ENCODE results near the gene C2orf81.
"Not testable (repeated sequence)": the region's sequence is repeated elsewhere in the genome, so short reads cannot be mapped to it uniquely, and the experiment has no call there.

The C2orf81 gene

DNA sequence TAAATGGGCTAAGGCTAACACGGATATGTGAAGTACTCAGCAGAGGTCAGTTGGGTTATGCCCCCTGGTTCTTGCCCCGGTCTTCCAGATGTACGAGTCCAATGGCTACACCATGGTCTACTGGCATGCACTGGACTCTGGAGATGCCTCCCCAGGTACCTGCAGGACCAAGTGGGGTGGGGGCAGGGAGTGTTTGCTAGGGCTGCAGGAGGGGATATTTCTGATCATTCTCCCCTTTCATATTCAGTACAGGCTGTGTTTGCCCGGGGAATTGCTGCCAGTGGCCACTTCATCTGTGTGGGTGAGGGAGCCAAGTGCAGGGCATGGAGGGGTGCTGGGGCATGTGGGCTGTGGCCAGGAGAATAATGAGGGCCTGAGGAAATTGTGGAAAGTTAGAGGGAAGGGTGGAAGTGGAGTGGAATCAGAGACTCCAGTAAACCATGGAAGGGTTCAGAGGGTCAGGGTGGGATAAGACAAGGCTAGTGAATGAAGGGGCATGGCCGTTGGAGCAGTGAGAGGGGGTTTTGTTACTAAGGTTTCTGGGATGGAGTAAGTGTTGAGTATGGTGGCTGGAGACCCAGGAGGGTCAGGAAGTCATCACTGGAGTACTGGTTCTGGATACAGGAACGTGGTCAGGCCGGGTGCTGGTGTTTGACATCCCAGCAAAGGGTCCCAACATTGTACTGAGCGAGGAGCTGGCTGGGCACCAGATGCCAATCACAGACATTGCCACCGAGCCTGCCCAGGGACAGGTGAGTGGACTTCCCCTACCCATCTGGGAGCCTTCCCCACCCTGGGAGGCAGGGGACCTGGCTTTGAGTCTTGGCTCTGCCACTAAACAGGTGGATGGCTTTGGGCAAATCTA, 2.0 kb upstream of the C2orf81 start:
- FAIRE-seq: no peak

DNA sequence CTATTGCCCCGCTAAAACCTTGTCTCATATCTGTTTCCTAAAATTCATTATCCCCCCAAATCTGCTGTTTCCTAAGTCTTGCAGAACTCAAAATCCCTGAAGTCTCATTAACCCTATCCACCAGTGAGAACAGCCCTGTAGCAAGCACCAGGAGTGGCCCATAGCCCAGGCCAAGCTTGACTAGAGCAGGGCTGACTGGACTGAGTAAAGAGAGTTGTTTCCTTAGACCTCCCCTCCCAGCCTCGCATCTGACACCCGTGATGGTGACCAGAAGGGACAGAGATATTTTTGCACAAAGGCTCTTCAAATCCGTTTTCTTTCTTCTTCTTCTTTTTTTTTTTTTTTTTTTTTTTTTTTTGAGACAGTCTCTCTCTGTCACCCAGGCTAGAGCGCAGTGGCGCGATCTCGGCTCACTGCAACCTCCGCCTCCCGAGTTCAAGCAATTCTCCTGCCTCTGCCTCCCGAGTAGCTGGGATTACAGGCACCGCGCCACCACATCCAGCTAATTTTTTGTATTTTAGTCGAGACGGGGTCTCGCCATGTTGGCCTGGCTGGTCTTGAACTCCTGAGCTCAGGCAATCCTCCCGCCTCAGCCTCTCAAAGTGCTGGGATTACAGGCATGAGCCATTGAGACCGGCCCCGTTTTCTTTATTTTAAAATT, 846 bp downstream of the C2orf81 start:
- FAIRE-seq: not testable (repeated sequence)

DNA sequence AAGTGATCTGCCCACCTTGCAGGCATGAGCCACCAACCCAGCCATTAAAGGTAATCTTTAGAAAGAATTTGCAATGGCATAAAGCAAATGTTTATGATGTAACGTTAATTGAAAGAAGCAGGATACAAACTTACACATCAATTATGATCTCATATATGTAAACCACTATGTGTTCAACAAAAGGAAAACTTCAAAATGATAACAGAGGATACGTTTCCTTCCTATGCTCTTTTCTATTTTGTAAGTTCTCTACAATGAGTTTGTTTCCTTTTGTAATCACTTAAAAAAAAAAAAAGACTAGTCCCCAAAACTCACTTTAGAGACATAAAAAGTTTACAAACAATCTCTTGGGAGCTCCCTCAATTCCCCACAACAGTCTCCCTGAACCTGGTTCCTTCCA, 1.4 kb downstream of the C2orf81 start:
- FAIRE-seq: no peak

DNA sequence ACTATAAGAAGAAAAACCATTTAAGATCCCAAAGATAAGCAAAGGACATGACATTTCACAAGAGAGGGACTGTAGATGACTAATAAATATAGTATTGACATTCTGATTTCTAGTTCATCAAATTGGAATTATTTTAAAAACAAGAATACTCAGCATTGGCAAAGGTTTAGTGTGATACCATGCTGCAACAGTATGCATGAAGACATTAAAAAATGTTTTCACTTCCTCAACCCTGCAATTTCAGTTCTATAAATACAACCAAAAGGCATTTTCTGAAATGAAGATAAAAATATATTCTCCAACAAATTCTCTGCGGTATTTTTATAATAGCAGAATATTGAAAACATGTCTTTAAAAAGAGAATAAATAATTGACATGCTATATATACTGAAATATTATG, 2.1 kb downstream of the C2orf81 start:
- FAIRE-seq: no peak

DNA sequence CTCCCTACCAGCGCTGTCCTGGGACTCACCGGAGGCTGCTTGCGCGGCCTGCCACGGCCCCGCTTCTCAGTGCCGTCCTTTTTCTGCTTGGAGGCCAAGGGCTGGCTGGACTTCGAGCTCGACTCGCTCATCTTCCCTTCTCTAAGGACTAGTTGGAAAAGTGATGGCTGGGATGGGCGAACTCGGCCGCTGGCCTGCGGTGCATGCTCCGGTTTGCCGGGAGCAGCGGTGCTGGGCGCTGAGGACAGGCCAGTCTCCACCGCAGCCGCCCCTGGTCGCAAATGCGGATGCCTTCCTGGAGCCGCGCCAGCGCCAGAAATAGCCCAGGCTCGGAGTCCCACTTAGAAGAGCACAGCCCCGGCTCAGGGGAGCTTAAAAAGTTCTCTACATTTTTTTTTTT, 3.1 kb downstream of the C2orf81 start:
- FAIRE-seq: no peak

DNA sequence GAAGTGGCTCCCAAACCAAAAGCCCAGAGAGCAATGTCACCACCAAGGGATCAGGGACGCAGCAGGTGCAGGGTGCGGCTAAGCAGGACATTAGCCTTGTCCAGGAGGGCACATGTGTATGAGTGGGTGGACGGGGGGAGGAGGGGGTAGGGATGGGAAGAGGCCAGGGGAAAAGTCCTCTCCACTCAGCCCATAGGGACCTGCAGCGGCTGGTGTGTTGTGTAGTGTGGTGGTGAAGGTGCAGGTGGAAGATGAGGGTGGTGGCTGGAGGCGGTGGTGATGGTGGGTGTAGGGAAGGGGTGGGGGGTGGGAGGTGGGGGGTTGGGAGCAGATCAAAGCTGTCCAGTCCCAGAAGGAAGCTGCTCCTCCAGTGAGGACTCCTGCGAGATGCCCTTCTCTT, 3.7 kb downstream of the C2orf81 start:
- FAIRE-seq: no peak

DNA sequence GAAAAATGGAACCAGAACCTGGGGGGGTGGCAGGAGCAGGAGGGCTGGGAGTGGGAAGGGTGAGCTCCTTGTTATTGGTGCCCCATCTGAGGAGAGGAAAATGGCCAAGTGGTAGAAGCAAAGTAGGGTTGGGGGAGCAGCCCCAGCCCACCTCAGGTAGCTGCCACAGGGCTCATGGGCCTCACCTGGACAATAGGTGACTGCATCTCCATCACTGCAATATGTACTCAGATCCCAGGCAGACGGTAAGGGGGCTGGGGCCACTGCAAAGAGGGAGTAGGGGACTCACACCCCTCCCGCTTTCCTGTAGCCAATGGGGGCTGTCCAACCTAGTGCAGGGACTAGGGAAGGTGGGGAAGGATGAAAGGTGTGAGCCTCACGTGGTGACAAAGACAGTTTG, 4.2 kb downstream of the C2orf81 start:
- FAIRE-seq: no peak

DNA sequence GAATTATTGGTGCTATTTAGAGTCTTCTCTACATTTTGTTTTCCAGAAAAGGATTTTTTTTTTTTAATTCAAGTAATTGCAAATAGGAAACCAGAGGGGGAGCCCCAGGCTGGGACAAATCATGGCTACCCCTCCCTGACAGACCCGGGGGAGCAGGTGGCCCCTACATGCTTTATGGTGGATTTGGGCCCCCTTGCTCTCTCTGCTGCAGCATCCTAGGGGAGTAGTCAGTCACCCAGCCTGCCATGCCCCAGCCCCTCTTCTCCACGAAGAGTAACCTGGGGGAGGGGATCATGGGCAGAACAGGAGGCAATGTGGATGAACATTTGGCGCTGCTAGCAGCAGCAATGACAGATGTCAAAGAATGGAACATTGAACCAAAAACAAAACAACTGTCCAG, 4.6 kb downstream of the C2orf81 start:
- FAIRE-seq: no peak

DNA sequence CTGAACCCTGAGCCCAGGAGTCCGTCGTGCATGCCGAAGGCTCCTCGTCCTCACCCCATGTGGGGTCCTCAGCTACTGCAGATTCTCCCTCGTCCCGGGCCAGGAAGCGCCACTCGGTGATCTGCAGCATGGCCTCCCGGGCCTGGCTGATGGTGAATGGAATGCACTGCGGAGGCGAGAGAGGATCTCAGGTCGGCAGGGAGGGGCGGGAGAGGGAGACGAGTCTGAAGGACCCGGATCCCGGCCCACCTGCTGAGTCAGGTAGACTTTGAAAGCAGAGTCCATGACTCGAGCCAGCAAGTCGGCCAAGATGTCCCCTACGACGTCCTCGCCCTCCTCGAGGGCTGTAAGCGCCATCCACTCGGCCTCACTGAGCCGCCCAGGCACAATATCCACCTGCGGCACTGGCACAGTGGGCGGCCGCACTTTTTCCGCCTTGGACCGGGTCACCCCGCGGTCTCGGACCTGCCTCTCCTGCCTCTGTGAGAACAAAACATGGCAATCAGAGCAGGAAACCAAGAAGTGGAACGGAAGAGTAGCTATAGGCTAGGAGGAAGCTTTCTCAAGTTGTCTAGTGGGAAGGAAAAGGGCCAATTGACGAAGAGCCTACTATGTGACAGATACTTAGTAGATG, 5.5 kb downstream of the C2orf81 start:
- FAIRE-seq: no peak

DNA sequence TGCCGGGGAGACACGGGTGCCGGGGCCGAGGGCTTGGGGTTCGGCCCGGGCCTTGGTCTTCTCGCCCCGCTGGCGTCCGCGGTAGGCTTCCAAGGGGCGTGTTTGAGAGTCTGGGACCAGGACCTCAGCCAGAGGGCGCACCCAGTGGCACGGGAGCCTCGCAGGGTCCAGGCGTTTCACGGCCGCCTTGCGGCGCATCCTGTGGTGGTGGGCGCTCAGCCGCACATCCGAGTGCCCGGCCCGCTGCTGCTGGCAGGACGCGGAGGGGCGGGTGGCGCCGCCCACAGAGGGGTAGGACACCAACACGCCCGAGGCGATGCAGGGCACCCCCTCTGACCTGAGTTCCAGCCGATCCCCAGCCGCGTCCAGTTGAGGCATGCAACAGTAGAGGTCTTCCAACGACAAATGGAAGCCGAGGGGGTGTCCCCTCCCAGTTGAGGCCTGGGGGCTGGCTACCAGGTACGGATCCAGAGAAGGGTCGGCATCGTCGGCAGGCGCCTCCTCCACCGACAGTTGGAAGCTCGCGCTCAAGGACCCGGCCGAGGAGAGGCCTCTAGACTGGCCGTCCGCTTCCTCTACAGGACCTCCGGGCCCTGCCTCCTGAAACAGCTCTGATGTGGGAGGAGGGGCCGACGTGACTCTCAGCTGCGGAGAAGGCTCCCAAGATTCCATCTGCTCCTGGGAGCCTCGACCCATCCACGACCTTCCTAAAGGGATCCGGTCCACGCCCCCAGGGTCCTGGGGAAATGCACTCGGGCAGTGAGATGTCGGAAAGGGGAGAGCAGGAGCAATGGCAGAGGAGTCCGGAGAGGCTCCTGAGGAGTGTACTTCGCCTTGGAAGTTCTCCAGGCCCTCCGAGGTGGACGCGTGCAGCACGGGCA, 6.3 kb downstream of the C2orf81 start:
- FAIRE-seq: no peak

DNA sequence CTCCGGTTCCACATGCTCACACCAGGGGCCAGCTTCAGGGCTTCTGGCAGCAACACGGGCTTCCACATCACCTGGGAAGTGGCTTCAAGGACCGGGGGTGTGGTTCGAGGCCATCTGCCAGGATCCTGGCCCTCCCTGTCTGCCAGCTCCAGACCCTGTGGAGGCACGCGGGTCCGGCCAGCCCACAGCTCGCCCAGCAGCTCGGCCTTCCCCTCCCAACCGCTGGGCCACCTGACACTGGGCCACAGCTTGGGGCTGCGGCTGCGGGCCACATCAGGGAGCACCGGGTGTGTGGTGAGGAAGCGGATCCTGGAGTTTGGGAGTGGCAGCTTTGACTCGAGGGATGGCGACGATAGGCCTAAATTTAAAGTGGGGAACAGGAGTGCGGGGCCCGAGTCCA, 7.0 kb downstream of the C2orf81 start:
- no peak for FAIRE-seq

DNA sequence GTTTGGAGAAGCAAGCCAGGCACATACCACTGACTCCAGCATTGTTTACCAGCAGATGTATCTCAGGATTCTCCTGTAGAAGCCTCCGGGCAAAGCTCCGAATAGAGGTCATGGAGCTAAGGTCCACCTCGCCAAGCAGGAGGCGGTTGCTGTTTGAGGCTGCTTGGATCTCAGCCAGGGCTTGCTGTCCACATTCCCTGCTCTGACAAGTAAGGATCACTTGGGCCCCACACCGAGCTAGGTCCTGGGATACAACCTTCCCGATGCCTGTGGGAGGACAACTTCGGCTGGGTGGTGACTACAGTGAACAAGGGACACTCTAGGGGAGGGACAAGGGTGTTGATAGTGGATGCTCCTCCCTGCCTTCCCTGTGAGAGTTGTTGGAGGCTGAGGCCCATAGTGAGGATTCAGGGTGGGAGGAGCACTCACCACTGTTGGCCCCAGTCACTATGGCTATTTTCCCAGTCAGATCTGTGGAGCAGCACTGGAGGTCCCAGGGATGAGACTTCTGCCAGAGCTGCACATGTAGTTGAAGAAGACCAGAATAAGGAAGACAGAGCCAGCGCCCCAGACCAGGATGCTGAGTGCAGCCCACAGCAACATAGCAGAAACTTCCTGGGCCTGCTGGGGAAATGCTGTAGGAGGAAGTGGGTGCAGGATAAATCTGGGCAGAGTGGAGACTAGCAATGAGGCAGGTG, 8.3 kb downstream of the C2orf81 start:
- no peak for FAIRE-seq

DNA sequence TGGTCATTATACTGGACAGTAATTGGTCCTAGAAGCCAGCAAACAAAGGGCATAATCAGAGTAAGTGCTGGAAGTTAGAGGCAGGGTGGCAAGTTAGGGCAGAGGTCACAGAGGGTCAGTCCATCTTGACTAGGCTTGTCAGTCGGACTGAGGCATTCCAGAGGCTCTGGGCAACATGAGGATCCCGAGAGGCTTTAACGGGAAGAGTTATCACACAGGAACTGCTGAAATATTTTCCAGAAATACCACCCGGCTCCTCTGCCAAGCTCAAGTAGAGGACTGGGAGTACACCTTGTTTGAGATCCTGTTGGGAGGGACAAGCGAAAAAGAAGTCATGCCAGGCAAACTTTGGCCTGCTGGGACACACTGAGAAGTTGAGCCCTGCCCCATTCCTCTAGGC, 13.7 kb downstream of the C2orf81 start:
- FAIRE-seq: no peak

DNA sequence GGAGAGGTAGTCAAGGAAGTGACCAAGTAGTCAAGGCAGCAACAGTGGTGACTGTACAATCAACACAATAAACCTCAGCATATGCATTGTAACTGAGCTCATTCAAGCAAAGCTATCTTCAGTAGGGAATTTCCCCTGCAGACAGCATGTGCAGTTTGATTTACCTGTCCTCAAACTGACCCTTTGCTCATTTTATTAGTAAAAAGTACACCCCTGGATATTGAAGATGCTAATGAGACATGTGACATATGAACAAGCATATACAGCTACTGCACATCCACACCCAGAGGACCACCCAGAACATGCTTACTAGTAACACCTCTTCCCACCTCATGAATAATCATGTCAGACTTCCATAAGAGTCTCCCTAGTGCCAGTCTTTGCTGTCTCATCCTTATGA, 15.4 kb downstream of the C2orf81 start:
- FAIRE-seq: no peak

DNA sequence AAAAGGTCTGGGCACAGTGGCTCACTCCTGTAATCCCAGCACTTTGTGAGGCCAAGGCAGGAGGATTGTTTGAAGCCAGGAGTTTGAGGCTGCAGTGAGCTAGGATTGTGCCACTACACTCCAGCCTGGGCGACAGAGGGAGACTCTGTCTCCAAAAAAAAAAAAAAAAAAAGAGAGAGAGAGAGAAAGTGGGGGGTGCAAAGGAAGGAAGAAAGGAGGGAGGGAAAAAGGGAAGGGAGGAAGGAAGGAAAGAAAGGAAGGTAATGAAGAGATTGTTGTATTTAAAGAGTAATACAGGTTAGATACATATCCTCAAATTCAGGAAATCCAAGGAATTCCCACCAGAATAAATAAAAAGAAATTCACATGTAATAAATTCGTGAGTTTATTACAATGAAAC, 19.5 kb downstream of the C2orf81 start:
- no peak for FAIRE-seq

DNA sequence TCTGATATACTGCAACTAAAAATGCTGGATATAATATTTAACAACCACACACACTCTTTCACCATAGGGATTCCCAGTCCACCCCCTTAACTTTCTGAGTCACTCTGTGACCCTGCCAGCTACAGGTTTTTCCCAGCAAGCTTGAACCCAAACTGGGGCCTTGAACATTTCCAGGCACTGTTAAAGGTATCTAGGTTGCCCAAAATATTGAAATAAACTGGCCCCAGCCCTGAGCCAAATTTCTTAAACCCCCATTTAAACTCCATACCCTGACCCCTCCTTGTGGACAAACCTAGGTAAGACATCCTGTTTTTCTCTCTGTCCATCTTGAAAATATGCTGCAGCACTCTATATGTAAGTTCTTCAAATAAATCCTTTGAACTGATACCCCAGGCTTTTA, 21.6 kb downstream of the C2orf81 start:
- FAIRE-seq: no peak

DNA sequence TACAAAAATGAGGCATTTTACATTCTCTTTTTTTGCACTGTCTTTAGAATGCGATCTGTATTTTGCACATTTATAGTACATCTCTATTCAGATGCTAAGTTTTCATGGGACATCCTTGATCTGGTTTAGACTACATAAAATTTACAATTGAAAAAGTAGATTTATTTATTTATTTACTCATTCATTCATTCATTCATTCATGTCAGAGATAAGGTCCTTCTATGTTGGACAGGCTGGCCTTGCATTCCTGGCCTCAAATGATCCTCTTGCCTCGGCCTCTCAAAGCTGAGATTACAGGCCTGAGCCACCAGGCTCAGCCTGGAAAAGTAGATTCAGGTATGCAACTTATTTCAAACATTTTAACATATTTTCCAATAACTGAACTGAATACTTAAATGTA, 25.3 kb downstream of the C2orf81 start:
- FAIRE-seq: no peak

DNA sequence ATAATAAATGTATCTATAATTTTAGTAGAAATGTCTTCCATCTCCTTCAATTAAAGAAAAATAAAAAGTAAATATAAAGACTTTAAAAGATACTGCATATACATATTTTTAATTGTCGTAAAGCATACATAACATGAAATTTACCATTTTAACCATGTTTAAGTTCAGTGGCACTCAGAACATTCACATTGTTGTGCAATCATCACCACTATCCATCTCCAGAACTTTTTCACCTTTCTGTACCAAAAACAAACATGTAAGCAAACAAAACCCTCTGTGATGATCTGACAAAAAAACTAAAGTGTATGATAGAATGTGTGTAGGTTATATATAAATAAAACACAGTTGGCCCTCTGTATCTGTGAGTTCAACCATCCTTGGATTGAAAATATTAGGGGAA, 27.9 kb downstream of the C2orf81 start:
- FAIRE-seq: no peak

DNA sequence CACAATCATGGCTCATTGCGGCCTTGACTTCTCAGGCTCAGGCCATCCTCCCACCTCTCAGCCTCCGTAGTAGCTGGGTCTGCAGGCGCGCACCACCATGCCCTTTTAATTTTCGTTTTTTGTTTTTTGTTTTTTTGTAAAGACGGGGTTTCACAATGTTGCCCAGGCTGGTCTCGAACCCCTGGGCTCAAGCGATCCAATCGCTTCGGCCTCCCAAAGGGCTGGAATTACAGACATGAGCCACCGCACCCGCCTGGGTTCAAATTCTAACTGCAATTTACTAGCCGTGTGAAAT, 29.0 kb downstream of the C2orf81 start:
- no peak for FAIRE-seq

DNA sequence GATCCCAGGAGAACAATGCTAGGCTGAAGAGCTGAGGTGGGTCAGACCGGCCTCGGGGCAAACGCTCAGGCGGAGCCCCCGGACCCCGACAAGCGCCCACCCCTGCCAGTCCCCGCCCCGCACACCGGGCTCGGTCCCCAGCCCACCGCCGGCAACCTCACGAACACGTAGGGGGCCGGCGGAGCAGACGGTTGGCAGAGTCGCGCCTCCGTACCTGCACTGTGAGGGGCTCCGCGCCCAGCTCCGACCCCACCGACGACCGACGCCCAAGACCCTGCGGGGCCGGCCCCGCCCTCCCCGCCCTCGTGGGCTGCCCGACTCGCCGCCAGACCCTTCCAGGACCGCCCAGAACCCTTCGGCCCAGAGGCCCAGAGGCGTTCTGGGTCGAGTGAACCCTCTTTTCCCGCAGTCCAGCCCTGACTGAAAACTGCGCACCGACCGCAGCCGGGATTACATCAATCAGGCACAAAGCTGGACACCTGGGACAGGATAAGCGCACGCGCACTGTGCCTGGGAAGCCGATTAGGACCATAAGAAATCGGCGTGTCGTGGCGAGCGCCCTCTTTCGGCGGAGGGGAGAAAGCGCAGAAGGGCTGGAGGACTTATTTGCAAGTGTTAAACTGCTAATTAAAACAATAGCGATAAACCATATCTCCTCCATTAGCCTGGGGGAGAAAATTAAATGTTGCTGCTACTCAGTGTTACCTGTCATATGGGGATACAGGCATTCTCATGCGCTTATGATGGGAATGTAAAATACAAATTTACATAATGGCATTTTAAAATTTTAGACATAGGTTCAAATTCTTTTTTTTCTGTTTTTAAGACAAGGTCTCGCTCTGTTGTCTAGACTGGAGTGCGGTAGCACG, 29.6 kb downstream of the C2orf81 start:
- no peak for FAIRE-seq

DNA sequence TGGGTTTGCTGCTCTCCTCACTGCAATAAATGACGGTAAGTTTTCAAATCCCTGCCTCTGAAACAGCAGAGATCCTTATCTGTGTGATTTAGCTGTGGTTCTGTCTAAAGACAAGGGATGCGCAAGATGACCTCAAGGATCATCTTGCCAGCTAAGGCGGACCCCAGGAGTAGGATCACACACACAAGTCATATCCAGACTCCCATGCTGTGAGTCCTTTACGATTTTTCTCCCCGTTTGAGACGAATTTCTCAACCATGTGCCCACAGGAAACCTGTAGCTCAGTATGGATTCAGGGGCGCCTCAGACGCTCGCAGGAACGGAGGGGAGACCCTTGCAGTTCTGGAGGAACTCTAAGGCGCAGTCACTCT, 30.2 kb downstream of the C2orf81 start:
- no peak for FAIRE-seq

DNA sequence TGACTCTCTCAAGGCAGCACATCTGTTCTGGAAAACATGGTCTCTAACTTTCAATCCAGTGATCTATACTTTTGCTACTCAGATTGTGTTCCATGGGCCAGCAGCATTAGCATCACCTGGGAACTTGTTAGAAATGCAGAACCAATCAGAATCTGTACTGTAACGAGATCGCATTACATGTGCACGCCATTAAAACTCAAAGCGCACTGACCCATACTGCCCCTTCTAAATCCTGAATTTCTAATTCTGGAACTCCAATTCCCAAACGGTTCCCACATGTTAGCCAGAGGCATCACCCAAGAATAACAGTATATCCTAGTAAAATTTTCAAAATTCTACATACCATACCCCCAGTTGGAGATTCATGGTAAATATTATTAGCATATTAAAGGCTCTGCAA, 30.8 kb downstream of the C2orf81 start:
- no peak for FAIRE-seq
